Stomach (tissue), 4 donors: ENCODE data around the gene PDCD4.

Experiments used
- EP300 ChIP-seq: sonication (generic); formaldehyde crosslinking; IDR thresholded peaks from one replicate; pipeline ENCODE4 v1.6.1; 2017; ENCODE audit warnings: antibody characterized with exemption
- POLR2A ChIP-seq, 4 donors: fragments of 450-650 bp; IDR thresholded peaks; one replicate each; pipeline ENCODE4 v1.6.1; 2016; ENCODE audit warnings: antibody characterized with exemption in 4 of 4, control low read depth in 2 of 4, mild to moderate bottlenecking in 1 of 4, moderate library complexity in 1 of 4
- POLR2AphosphoS5 ChIP-seq, 3 donors: sonication (generic); formaldehyde crosslinking; IDR thresholded peaks; one replicate each; pipeline ENCODE4 v1.6.1; 2016; ENCODE audit warnings: antibody characterized with exemption in 3 of 3
- TF ChIP-seq, protein P1 (sequence below), 7 experiments: fragments of 450-650 bp in 4 of 7; fragments of 200-600 bp in 3 of 7; sonication (generic) in 3 of 7; IDR thresholded peaks; one replicate each; pipeline ENCODE4 v1.5.1; 2016 to 2019; ENCODE audit warnings: antibody characterized with exemption in 7 of 7, control low read depth in 2 of 7, mild to moderate bottlenecking in 1 of 7

DNA sequence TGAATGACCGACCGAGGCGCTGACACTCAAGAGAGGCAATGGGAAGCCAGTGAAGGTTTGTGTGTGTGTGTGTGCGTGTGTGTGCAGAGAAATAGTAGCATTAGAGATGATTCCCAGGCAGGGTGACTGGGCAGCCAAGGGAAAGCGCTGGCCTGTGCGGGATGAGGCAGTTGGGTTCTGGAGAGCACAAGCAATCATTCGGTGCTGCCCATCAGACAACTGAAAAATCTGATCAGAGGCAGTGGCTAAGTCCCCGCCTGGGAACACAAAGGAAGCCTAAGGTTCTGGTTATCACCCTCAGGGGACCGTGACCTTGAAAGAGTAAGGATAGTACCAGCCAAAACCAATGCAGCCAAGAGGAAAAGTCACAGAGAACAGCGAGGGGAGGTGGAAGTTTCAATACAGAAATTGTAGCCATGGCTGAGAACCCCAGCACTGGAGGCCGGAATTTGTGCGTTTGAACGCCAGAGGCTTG lies 868 bp upstream of the PDCD4 start:
- TF ChIP-seq, protein P1, sequence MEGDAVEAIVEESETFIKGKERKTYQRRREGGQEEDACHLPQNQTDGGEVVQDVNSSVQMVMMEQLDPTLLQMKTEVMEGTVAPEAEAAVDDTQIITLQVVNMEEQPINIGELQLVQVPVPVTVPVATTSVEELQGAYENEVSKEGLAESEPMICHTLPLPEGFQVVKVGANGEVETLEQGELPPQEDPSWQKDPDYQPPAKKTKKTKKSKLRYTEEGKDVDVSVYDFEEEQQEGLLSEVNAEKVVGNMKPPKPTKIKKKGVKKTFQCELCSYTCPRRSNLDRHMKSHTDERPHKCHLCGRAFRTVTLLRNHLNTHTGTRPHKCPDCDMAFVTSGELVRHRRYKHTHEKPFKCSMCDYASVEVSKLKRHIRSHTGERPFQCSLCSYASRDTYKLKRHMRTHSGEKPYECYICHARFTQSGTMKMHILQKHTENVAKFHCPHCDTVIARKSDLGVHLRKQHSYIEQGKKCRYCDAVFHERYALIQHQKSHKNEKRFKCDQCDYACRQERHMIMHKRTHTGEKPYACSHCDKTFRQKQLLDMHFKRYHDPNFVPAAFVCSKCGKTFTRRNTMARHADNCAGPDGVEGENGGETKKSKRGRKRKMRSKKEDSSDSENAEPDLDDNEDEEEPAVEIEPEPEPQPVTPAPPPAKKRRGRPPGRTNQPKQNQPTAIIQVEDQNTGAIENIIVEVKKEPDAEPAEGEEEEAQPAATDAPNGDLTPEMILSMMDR (IDR thresholded peaks at IDR 0.05), result no peak
- TF ChIP-seq POLR2A (IDR thresholded peaks at IDR 0.05), result no peak
- no peak for TF ChIP-seq POLR2AphosphoS5 (IDR thresholded peaks at IDR 0.05)
- TF ChIP-seq EP300, result no peak
